Activated naive CD4-positive, alpha-beta T cell treated with anti-CD3 and anti-CD28 coated beads for 36 hours (primary cell): ENCODE measurements around the gene CRYBA4. TPM values are rescaled to one million over a fixed set of nuclear protein-coding genes. Genes with fewer than 3 reads are reported as not detected.

Experiments used
- CTCF ChIA-PET: fragments of 350-600 bp; sonication (Branson Sonifier 250); formaldehyde crosslinking; loops from one replicate; lab custom pipeline; 2021; ENCODE audit warnings: antibody characterized with exemption; lab: Charles Lee
- DNase-seq: peaks from one replicate; pipeline ENCODE4 v3.0.0-alpha.2; 2020
- H3K27ac Mint-ChIP-seq: one replicate; pipeline ENCODE4 v1.8.0; 2021; ENCODE audit warnings: mild to moderate bottlenecking, mixed read lengths
- H3K27me3 Mint-ChIP-seq: one replicate; pipeline ENCODE4 v1.8.0; 2021; ENCODE audit warnings: low read depth, mixed read lengths
- H3K36me3 Mint-ChIP-seq: one replicate; pipeline ENCODE4 v1.8.0; 2021; ENCODE audit warnings: low read depth, mixed read lengths
- H3K4me1 Mint-ChIP-seq: one replicate; pipeline ENCODE4 v1.8.0; 2021; ENCODE audit warnings: low read depth, mixed read lengths
- H3K4me3 Mint-ChIP-seq: one replicate; pipeline ENCODE4 v1.8.0; 2021; ENCODE audit warnings: mild to moderate bottlenecking, moderate library complexity, mixed read lengths
- H3K9me3 Mint-ChIP-seq: one replicate; pipeline ENCODE4 v1.8.0; 2021; ENCODE audit warnings: mixed read lengths
- intact Hi-C: fragments of 100-400 bp; cut with micrococcal nuclease; formaldehyde crosslinking; loops from one replicate; pipeline ENCODE4 v1.15.1; 2023
- total RNA-seq, 2 experiments: library from RNA; stranded (reverse); gene quantifications; one replicate each; pipeline ENCODE4 v1.2.3, GENCODE V29; 2021

The CRYBA4 gene
- total RNA-seq, 2 experiments from 2014 or later: not detected

- intact Hi-C loops: no loop called here
- Mint-ChIP-seq H3K9me3 (no peaks in the 10 kb centered on the region), H3K4me1 (peaks cover 5% of the 10 kb centered on the region), H3K4me3 (no peak overlapping the region), H3K27me3 (peaks cover 3% of the 10 kb centered on the region), H3K36me3 (no peaks in the 10 kb centered on the region), H3K27ac (no peak overlapping the region)
- CTCF ChIA-PET: interaction anchor here (0.7 kb wide), 1 partner anchor 28 kb away, joined by 3 read pairs; no protein-coding TSS in a partner anchor
- DNase-seq: no peak
Observed at GRCh38 chr22:26636296-26636695, 14.5 kb downstream of the CRYBA4 start.

GRCh38 chr22:26642465-26643417, 21.0 kb downstream of the CRYBA4 start:
- peaks cover 8% of the 10 kb centered on the region for H3K27me3 Mint-ChIP-seq
- CTCF ChIA-PET: interaction anchor here (0.6 to 1.5 kb wide), 13 partner anchors 14 to 276 kb away, joined by 3 to 6 read pairs (median 3); partner anchors contain the start of gene TPST2
- intact Hi-C loops: loop anchor here (1.0 to 2.0 kb wide), 6 partner anchors 16 to 278 kb away; partner anchors contain the start of gene TPST2

DNA sequence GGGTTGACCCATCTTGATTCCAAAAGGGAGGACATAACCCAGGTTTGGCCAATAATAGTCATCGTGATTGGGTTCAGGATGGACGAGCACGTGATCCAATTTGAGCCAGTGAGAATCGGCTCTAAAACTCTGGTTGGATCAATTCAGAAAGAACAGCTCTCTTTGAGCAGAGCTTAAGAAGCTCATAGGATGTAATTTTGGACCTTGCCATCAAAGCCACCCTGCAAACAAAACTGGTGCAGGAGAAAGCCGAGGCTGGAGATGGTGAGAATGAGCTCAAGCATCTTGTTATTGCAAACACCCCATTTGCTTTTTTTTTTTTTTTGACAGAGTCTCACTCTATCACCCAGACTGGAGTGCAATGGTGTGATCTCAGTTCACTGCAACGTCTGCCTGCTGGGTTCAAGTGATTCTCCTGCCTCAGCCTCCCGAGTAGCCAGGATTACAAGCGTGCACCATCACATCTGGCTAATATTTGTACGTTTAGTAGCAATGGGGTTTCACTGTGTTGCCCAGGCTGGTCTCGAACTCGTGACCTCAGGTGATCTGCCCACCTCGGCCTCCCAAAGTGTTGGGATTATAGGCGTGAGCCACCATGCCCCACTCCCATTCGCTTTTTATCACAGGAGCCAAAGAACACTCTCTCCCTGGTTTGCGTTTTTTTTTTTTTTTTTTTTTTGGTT, 21.8 kb downstream of the CRYBA4 start:
- CTCF ChIA-PET: interaction anchor here (0.6 to 1.4 kb wide), 8 partner anchors 17 to 207 kb away, joined by 3 to 7 read pairs (median 4); no protein-coding TSS in a partner anchor
- peaks cover 5% of the 10 kb centered on the region for H3K27me3 Mint-ChIP-seq
- no peaks in the 10 kb centered on the region for H3K9me3 Mint-ChIP-seq
- H3K27ac Mint-ChIP-seq: peak overlapping the region; percentile 95
- intact Hi-C loops: loop anchor here (1.0 to 2.0 kb wide), 4 partner anchors 15 to 279 kb away; no protein-coding TSS in a partner anchor
- H3K36me3 Mint-ChIP-seq: no peaks in the 10 kb centered on the region
- H3K4me1 Mint-ChIP-seq: peaks cover 61% of the 10 kb centered on the region
- peak overlapping the region; percentile 60 for H3K4me3 Mint-ChIP-seq
- DNase-seq: peak; percentile 25

More at GRCh38 chr22:26642465-26643417, 21.0 kb downstream of the CRYBA4 start:
- no peaks in the 10 kb centered on the region for H3K9me3 Mint-ChIP-seq
- no peaks in the 10 kb centered on the region for H3K36me3 Mint-ChIP-seq
- peak overlapping the region; percentile 60 for H3K4me3 Mint-ChIP-seq
- DNase-seq: peak; percentile 96
- peaks cover 52% of the 10 kb centered on the region for H3K4me1 Mint-ChIP-seq
- peak overlapping the region; percentile 95 for H3K27ac Mint-ChIP-seq

- no peak for DNase-seq
- Mint-ChIP-seq H3K4me3 (no peak overlapping the region), H3K9me3 (no peaks in the 10 kb centered on the region), H3K36me3 (no peaks in the 10 kb centered on the region), H3K27ac (no peak overlapping the region), H3K4me1 (peaks cover 65% of the 10 kb centered on the region), H3K27me3 (peaks cover 5% of the 10 kb centered on the region)
- intact Hi-C loops: no loop called here
- CTCF ChIA-PET: no interaction called here
Observed at GRCh38 chr22:26646158-26646557, 24.4 kb downstream of the CRYBA4 start.

DNA sequence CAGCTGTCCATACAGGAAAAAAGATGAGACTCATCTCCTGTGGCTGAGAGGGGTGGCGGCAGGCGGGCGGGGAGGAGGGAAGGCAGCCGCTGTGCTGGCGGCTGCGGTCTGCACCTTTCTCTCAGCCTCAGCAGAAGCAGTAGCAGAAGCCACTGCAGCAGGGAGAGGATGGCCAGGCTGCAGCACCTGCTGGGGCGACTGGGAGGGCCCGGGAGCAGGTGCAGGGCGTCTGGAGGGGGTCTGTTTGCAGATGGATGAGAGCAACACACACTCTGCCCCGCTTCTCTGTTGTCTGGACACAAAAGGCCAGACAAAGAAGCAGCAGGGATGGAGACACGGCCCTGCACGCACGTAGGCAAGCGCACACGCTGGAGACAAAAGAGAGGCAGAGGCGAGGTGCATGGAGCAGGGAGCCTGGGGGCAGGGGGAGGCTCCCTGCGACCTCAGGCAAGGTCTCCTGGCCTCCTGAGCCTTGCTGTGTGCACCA, 26.3 kb downstream of the CRYBA4 start:
- intact Hi-C loops: no loop called here
- Mint-ChIP-seq H3K36me3 (no peaks in the 10 kb centered on the region), H3K4me3 (no peak overlapping the region), H3K4me1 (peaks cover 52% of the 10 kb centered on the region), H3K27ac (no peak overlapping the region), H3K27me3 (peaks cover 5% of the 10 kb centered on the region), H3K9me3 (no peaks in the 10 kb centered on the region)
- CTCF ChIA-PET: no interaction called here
- peak; percentile 54 for DNase-seq

GRCh38 chr22:26648528-26649388, 27.0 kb downstream of the CRYBA4 start:
- CTCF ChIA-PET: no interaction called here
- Mint-ChIP-seq H3K4me3 (no peak overlapping the region), H3K9me3 (no peaks in the 10 kb centered on the region), H3K36me3 (no peaks in the 10 kb centered on the region), H3K4me1 (peaks cover 45% of the 10 kb centered on the region), H3K27me3 (peaks cover 5% of the 10 kb centered on the region), H3K27ac (peak overlapping the region; percentile 0)
- no peak for DNase-seq
- intact Hi-C loops: no loop called here

- Mint-ChIP-seq H3K4me1 (peaks cover 28% of the 10 kb centered on the region), H3K27ac (no peak overlapping the region), H3K36me3 (no peaks in the 10 kb centered on the region), H3K4me3 (no peak overlapping the region), H3K27me3 (peaks cover 5% of the 10 kb centered on the region), H3K9me3 (no peaks in the 10 kb centered on the region)
- CTCF ChIA-PET: interaction anchor here (0.8 to 2.8 kb wide), 4 partner anchors 14 to 169 kb away, joined by 3 to 10 read pairs (median 4); no protein-coding TSS in a partner anchor
- intact Hi-C loops: no loop called here
- peak; percentile 47 for DNase-seq
Observed at GRCh38 chr22:26650722-26651421, 29.1 kb downstream of the CRYBA4 start.

GRCh38 chr22:26651815-26652214, 30.1 kb downstream of the CRYBA4 start:
- Mint-ChIP-seq H3K9me3 (no peaks in the 10 kb centered on the region), H3K36me3 (no peaks in the 10 kb centered on the region), H3K27ac (no peak overlapping the region), H3K4me1 (peaks cover 28% of the 10 kb centered on the region), H3K4me3 (no peak overlapping the region), H3K27me3 (peaks cover 5% of the 10 kb centered on the region)
- CTCF ChIA-PET: interaction anchor here (1.0 to 2.8 kb wide), 3 partner anchors 14 to 150 kb away, joined by 3 to 10 read pairs (median 5); no protein-coding TSS in a partner anchor
- no peak for DNase-seq
- intact Hi-C loops: no loop called here

GRCh38 chr22:26656891-26657851, 35.4 kb downstream of the CRYBA4 start, which contains the start of gene MIAT:
TSS of gene MIAT (plus strand) at chr22:26657588.
- H3K36me3 Mint-ChIP-seq: no peaks in the 10 kb centered on the region
- CTCF ChIA-PET: interaction anchor here (1.0 to 1.7 kb wide), 2 partner anchors 8 to 12 kb away, joined by 3 to 5 read pairs; no protein-coding TSS in a partner anchor
- DNase-seq: peak; percentile 89
- intact Hi-C loops: no loop called here
- H3K9me3 Mint-ChIP-seq: no peaks in the 10 kb centered on the region
- H3K27ac Mint-ChIP-seq: peak within 1 kb of the TSS; percentile 63
- H3K4me3 Mint-ChIP-seq: peak within 1 kb of the TSS; percentile 90
- H3K4me1 Mint-ChIP-seq: peaks cover 26% of the 10 kb centered on the region
- H3K27me3 Mint-ChIP-seq: peaks cover 2% of the 10 kb centered on the region

GRCh38 chr22:26658161-26658560, 36.4 kb downstream of the CRYBA4 start:
- CTCF ChIA-PET: no interaction called here
- H3K27ac Mint-ChIP-seq: peak overlapping the region; percentile 51
- H3K27me3 Mint-ChIP-seq: peaks cover 2% of the 10 kb centered on the region
- no peak for DNase-seq
- intact Hi-C loops: loop anchor here (1.0 to 2.0 kb wide), 3 partner anchors 14 to 229 kb away; partner anchors contain the start of gene ASPHD2
- H3K36me3 Mint-ChIP-seq: no peaks in the 10 kb centered on the region
- H3K4me1 Mint-ChIP-seq: peaks cover 26% of the 10 kb centered on the region
- peak overlapping the region; percentile 90 for H3K4me3 Mint-ChIP-seq
- no peaks in the 10 kb centered on the region for H3K9me3 Mint-ChIP-seq
